HepG2 (cell line): ENCODE data around the gene NTMT2.

Experiments
- BCL6 ChIP-seq: IDR thresholded peaks from 2 replicates; pipeline ENCODE4 v1.6.1; 2016; ENCODE audit warnings: missing genetic modification reagents, missing compliant biosample characterization
- CTCF ChIP-seq: sonication (generic); formaldehyde crosslinking; IDR thresholded peaks from 2 replicates; pipeline ENCODE4 v1.5.0; 2020; ENCODE audit warnings: mild to moderate bottlenecking, missing genetic modification reagents, moderate library complexity
- E2F1 ChIP-seq: sonication (generic); formaldehyde crosslinking; IDR thresholded peaks from 2 replicates; pipeline ENCODE4 v1.5.0; 2020; ENCODE audit warnings: missing genetic modification reagents
- FOXK2 ChIP-seq: fragments of 450-650 bp; IDR thresholded peaks from 2 replicates; pipeline ENCODE4 v1.6.1; 2016
- KAT7 ChIP-seq: IDR thresholded peaks from 2 replicates; pipeline ENCODE4 v1.6.1; 2018; ENCODE audit warnings: borderline replicate concordance, missing compliant biosample characterization
- MAFK ChIP-seq, 2 experiments: IDR thresholded peaks in 1 of 2; conservative IDR thresholded peaks in 1 of 2; 2 replicates each; pipeline ENCODE4 v1.6.1; 2011; ENCODE audit warnings: improper control_type of control experiment in 2 of 2, low read length in 2 of 2
- MBNL3 ChIP-seq: fragments of 250-450 bp; sonication (Bioruptor Pico); conservative IDR thresholded peaks from 2 replicates; pipeline ENCODE4 v1.8.0; 2022; ENCODE audit warnings: mild to moderate bottlenecking, inconsistent platforms
- TAF1 ChIP-seq: sonication (generic); formaldehyde crosslinking; IDR thresholded peaks from 2 replicates; pipeline ENCODE4 v1.4.0; 2020; ENCODE audit warnings: missing genetic modification reagents
- ZNF431 ChIP-seq: sonication (generic); formaldehyde crosslinking; IDR thresholded peaks from 2 replicates; pipeline ENCODE4 v1.9.0; 2022; ENCODE audit warnings: missing genetic modification reagents, low read depth, mild to moderate bottlenecking, borderline replicate concordance

- no peak for TF ChIP-seq MAFK (conservative IDR thresholded peaks at IDR 0.05 in 1 of 2, IDR thresholded peaks at IDR 0.05 in 1 of 2; ENCODE audit: low read length in 2 of 2)
- TF ChIP-seq CTCF (CRISPR knock-in tag): no peak
- TF ChIP-seq E2F1 (CRISPR knock-in tag): no peak
- no peak for TF ChIP-seq MBNL3 (CRISPR knock-in tag)
- TF ChIP-seq TAF1 (CRISPR knock-in tag): no peak
- TF ChIP-seq FOXK2: no peak
- TF ChIP-seq ZNF431 (CRISPR knock-in tag): no peak
- no peak for TF ChIP-seq KAT7 (CRISPR knock-in tag)
- no peak for TF ChIP-seq BCL6
These were observed 48.3 kb upstream of the NTMT2 start for GRCh38 chr1:170097449-170097948.
